AG09319 (cell line): Measurements from ENCODE around the gene WDR27.

Source experiments
- DNase-seq: peaks from one replicate; pipeline ENCODE4 v3.0.0-alpha.2; 2010; ENCODE audit warnings: low read depth; ENCODE audit errors: extremely low read depth
- CTCF ChIP-seq: IDR thresholded peaks from 2 replicates; pipeline ENCODE4 v1.5.1; 2011; ENCODE audit warnings: low read depth, mild to moderate bottlenecking, inconsistent platforms, low read length, moderate library complexity

Gene WDR27

DNA sequence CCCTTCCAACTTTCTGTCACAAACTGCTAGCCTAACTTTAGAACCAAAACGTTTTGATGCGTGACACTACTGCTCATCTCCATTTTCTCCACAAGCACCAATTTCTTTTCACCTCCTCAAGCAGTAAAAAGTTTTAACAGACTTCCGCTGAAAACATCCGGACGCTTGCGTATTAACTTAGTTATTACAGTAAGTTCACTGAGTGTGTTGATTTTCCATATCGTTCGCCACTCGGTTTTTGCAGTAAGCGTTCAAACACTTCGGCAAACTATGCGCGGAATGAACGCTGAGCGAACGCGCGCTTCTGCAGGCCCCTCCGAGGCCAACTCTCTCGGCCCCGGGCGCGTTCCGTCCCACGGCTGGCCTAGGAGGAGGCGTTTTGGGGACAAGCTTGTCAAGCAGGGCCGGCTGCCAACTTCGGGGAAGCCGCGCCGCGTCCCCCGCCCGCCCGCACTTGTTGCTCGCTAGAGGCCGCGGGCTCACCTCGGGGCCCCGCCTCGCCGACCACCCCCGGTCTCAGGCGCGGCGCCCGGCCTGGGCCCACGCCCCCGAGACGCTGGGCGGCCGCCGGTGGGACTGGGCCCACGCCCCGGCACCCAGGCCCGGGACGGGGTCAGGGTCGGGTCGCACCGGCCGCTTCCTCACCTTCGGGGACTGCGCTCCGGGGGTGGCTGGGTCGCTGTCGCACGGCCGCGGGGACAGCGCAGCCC, 21.5 kb upstream of the WDR27 start:
- DNase-seq, result no peak
- no peak for TF ChIP-seq CTCF

GRCh38 chr6:169722362-169723199, 20.8 kb upstream of the WDR27 start:
- no peak for DNase-seq
- TF ChIP-seq CTCF, result no peak

- no peak; the same call in 1 of the 2 replicates for TF ChIP-seq CTCF
- DNase-seq, result no peak
These were observed 18.5 kb upstream of the WDR27 start for GRCh38 chr6:169720207-169720855.

DNA sequence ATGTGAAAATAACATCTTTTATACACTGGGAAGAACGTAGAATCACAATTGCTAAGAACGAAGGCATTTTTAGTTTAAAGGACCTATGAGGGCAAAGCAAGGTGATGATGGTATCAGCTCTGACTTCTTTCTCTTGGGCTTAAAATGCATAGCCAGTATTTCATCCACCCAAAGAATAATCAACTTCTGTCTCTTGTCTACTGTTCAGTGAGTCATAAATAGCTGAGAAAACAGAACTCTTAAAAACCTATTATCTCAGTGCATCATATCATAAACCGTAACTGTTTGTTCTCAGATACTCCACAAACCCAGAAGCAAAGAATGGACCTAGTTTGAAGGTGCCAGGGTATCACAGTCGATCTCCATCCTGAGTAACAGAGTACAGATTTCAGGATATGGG, 17.3 kb upstream of the WDR27 start:
- no peak for DNase-seq
- TF ChIP-seq CTCF, result no peak

- TF ChIP-seq CTCF, result no peak
These were observed 12.8 kb upstream of the WDR27 start for GRCh38 chr6:169714595-169714994.

GRCh38 chr6:169714178-169714577, 12.3 kb upstream of the WDR27 start:
- no peak for DNase-seq
- no peak for TF ChIP-seq CTCF

More at GRCh38 chr6:169714595-169714994, 12.8 kb upstream of the WDR27 start:
- no peak for DNase-seq

- no peak for TF ChIP-seq CTCF
- DNase-seq, result no peak
These were observed 8.2 kb upstream of the WDR27 start for GRCh38 chr6:169710009-169710408.
